A549 (cell line): ENCODE data around the gene PFN3. TPM values are rescaled to one million over a fixed set of nuclear protein-coding genes. Genes with fewer than 3 reads are reported as not detected.

Experiments used
- ATAC-seq, 2 experiments: fragments of 200-7000 bp in 1 of 2; fragments of >200 bp in 1 of 2; cut with Nextera tagmentation in 1 of 2; cut with Tn5 transposase in 1 of 2; 3 replicates each; pipeline versions ENCODE4 v1.8.0 to v1.9.1; 2018 to 2020; ENCODE audit warnings: mild to moderate bottlenecking in 1 of 2, moderate library complexity in 1 of 2
- CTCF ChIA-PET: fragments of 300-600 bp; sonication (Branson Sonifier 250); formaldehyde crosslinking; extraction: SDS; loops from one replicate; lab custom pipeline; 2021; ENCODE audit warnings: antibody characterized with exemption, inconsistent platforms; lab: Yijun Ruan, JAX
- POLR2A ChIA-PET: fragments of 350-600 bp; formaldehyde crosslinking; extraction: SDS; loops from one replicate; lab custom pipeline; 2021; ENCODE audit warnings: antibody characterized with exemption, inconsistent platforms; lab: Yijun Ruan, JAX
- DNase-seq, 2 experiments: peaks; one replicate each; pipeline versions ENCODE4 v3.0.0 to v3.0.0-alpha.2; 2011 to 2016; ENCODE audit warnings: low read depth in 1 of 2, low spot score in 1 of 2
- FAIRE-seq: peaks from 2 replicates; lab custom pipeline; 2011; peaks lifted over from hg19 to GRCh38; lab: Jason Lieb, UNC
- H3K27ac ChIP-seq, 2 experiments: fragments of >200 bp; sonication (Bioruptor Twin); formaldehyde crosslinking; 3 replicates each; pipeline ENCODE4 v1.5.1; 2016 to 2017
- H3K4me1 ChIP-seq: fragments of >200 bp; sonication (Bioruptor Twin); formaldehyde crosslinking; 3 replicates; pipeline ENCODE4 v1.6.1; 2016
- H3K4me2 ChIP-seq: fragments of >200 bp; sonication (Bioruptor Twin); formaldehyde crosslinking; 3 replicates; pipeline ENCODE4 v1.6.1; 2016
- H3K4me3 ChIP-seq: fragments of >200 bp; sonication (Bioruptor Twin); formaldehyde crosslinking; 3 replicates; pipeline ENCODE4 v1.5.1; 2016
- H3K9me3 ChIP-seq: fragments of >200 bp; sonication (Bioruptor Twin); formaldehyde crosslinking; 3 replicates; pipeline ENCODE4 v1.6.1; 2016
- EHF ChIP-seq: fragments of 250-450 bp; sonication (Bioruptor Pico); IDR thresholded peaks from 2 replicates; pipeline ENCODE4 v1.5.0; 2020; ENCODE audit warnings: mild to moderate bottlenecking
- HEYL ChIP-seq: fragments of 250-450 bp; sonication (Bioruptor Pico); IDR thresholded peaks from 2 replicates; pipeline ENCODE4 v1.8.0; 2021; ENCODE audit warnings: mild to moderate bottlenecking, moderate library complexity
- HOXA7 ChIP-seq: fragments of 250-450 bp; sonication (Bioruptor Pico); IDR thresholded peaks from 2 replicates; pipeline ENCODE4 v1.5.0; 2020; ENCODE audit warnings: mild to moderate bottlenecking, moderate library complexity
- MAFK ChIP-seq: fragments of 450-650 bp; IDR thresholded peaks from 2 replicates; pipeline ENCODE4 v1.6.1; 2014; ENCODE audit not compliant: partially characterized antibody
- RCOR1 ChIP-seq: fragments of 150-350 bp; IDR thresholded peaks from 2 replicates; pipeline ENCODE4 v1.6.1; 2014; ENCODE audit warnings: antibody characterized with exemption, low read length, low read depth
- TFCP2L1 ChIP-seq: fragments of 250-450 bp; sonication (Bioruptor Pico); IDR thresholded peaks from 2 replicates; pipeline ENCODE4 v1.5.0; 2021; ENCODE audit warnings: mild to moderate bottlenecking
- WGBS: methylation state at CpG from one replicate; pipeline ENCODE4 v1.1.6; 2017; ENCODE audit errors: missing lambda C conversion rate; 5-methylcytosine and 5-hydroxymethylcytosine counted together
- polyA plus RNA-seq, 4 experiments: library from polyadenylated mRNA; depleted of rRNA in 3 of 4; stranded (reverse); fragments of >200 nt; fragmentation: RNase III in 1 of 4; extraction: RNeasy Plus Mini Kit Qiagen cat#74134 plus additional on column Dnase treatment in 1 of 4; gene quantifications; 2 replicates in 3 of 4; 3 replicates in 1 of 4; pipeline ENCODE4 v1.2.3, GENCODE V29; 2011 to 2017
- TF ChIP-seq, protein P1 (sequence below): fragments of 250-450 bp; sonication (Bioruptor Pico); IDR thresholded peaks from 2 replicates; pipeline ENCODE4 v1.5.0; 2021; ENCODE audit warnings: mild to moderate bottlenecking, moderate library complexity, borderline replicate concordance
- TF ChIP-seq, protein P2 (sequence below): fragments of >200 bp; sonication (Bioruptor Twin); formaldehyde crosslinking; IDR thresholded peaks from 3 replicates; pipeline ENCODE4 v1.5.1; 2016
- TF ChIP-seq, protein P3 (sequence below): fragments of 150-350 bp; IDR thresholded peaks from 2 replicates; pipeline ENCODE4 v1.6.1; 2014; ENCODE audit warnings: low read depth, mild to moderate bottlenecking, low read length

Gene PFN3
- polyA plus RNA-seq, 2 of the 4 experiments (the other 2 are of a cell fraction): not detected

DNA sequence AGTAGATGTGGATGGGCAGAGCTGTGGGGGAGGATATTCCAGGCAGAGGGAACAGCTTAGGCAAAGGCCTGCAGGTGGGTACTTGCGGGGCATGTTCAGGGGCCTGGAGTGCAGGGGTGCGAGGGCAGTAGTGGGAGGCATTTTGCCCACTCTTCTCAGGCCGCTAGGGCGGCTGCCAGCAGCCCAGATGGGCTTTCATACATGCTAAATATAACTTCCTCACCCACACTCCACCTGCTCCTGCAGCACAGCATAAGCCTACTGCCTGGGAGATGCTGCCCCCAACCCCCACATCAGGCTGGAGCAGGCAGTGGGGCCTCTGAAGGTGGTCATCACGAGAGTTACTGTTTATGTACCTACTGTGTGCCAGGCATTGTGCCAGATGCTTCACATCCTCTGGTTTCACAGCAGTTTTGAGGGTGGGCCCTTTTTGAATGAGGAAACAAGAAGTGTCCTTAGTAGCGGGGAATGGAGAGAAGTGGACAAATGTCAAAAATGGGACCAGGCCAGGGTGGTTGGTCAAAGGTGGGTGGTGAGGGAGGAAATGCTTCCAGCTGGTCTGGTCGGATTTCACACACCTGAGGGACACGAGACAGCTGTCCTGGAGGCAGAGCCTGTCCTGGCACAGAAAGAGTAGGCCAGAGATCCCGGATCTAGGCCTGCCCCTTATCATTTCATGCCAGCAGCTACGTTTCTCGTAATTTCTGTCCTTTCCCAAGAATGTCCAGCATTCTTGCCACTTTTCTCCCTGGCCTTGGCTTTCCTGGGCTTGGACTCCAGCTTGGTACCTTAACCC is 30.6 kb downstream of the PFN3 start (continued):
- TF ChIP-seq, protein P1, sequence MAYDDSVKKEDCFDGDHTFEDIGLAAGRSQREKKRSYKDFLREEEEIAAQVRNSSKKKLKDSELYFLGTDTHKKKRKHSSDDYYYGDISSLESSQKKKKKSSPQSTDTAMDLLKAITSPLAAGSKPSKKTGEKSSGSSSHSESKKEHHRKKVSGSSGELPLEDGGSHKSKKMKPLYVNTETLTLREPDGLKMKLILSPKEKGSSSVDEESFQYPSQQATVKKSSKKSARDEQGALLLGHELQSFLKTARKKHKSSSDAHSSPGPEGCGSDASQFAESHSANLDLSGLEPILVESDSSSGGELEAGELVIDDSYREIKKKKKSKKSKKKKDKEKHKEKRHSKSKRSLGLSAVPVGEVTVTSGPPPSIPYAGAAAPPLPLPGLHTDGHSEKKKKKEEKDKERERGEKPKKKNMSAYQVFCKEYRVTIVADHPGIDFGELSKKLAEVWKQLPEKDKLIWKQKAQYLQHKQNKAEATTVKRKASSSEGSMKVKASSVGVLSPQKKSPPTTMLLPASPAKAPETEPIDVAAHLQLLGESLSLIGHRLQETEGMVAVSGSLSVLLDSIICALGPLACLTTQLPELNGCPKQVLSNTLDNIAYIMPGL: no peak

DNA sequence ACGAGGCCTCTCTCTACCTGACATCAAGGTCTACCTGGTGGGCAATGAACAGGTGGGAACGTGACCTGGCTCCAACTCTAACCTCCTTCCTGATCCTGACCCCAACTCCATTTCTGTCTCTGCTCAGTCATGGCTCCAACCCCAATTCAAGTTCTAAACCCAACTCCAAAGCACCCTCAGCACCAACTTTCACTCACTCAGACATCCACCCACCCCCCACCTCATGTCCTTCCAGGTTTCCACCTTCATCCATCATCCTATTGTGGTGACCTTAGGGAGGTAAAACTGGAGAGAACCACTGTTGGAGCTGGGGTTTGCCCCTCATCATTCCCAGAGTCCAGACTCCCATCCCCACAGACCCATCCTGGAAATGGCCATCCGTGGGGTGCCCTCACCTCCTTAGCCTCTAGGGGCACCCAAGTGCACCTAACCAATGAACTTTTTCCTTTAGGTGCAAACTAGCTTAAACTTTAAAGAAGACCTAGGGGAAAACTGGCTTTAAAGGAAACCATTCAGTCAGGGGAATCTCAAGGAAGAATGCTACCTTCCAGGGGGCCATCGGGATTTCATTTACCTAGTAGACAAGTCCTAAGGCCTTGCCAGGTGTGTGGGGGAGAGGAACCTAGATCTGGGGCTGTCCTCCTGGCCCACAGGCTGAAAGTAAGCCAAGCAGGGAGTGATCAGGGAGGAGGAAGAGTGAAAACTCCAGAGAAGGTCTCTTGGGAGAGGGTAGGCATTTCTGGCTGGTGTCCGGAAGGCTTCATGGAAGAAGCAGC is 31.4 kb downstream of the PFN3 start:
- Histone ChIP-seq H3K27ac (no peak overlapping the region), H3K4me2 (no peak overlapping the region), H3K4me3 (no peak overlapping the region), H3K9me3 (no peaks in the 10 kb centered on the region), H3K4me1 (peaks cover 17% of the 10 kb centered on the region; the same call in 2 of the 3 replicates)
- ChIA-PET POLR2A (no interaction called here), CTCF (interaction anchor here (0.6 to 33.9 kb wide), 12 partner anchors 9 to 254 kb away, joined by 3 to 1107 read pairs (median 14); partner anchors contain the start of genes F12, LMAN2, PFN3 and SLC34A1)
- peak; percentile 53 to 67; a peak in 4 of 6 replicates for ATAC-seq
- peak; percentile 49 to 86 for DNase-seq
- FAIRE-seq: peak; percentile 13
- WGBS: 44% methylated on average over 5 of the region's 5 CpGs
- TF ChIP-seq HEYL: no peak
- TF ChIP-seq, protein P2, sequence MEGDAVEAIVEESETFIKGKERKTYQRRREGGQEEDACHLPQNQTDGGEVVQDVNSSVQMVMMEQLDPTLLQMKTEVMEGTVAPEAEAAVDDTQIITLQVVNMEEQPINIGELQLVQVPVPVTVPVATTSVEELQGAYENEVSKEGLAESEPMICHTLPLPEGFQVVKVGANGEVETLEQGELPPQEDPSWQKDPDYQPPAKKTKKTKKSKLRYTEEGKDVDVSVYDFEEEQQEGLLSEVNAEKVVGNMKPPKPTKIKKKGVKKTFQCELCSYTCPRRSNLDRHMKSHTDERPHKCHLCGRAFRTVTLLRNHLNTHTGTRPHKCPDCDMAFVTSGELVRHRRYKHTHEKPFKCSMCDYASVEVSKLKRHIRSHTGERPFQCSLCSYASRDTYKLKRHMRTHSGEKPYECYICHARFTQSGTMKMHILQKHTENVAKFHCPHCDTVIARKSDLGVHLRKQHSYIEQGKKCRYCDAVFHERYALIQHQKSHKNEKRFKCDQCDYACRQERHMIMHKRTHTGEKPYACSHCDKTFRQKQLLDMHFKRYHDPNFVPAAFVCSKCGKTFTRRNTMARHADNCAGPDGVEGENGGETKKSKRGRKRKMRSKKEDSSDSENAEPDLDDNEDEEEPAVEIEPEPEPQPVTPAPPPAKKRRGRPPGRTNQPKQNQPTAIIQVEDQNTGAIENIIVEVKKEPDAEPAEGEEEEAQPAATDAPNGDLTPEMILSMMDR: peak; percentile 46
- TF ChIP-seq, protein P3, sequence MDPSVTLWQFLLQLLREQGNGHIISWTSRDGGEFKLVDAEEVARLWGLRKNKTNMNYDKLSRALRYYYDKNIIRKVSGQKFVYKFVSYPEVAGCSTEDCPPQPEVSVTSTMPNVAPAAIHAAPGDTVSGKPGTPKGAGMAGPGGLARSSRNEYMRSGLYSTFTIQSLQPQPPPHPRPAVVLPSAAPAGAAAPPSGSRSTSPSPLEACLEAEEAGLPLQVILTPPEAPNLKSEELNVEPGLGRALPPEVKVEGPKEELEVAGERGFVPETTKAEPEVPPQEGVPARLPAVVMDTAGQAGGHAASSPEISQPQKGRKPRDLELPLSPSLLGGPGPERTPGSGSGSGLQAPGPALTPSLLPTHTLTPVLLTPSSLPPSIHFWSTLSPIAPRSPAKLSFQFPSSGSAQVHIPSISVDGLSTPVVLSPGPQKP: no peak

DNA sequence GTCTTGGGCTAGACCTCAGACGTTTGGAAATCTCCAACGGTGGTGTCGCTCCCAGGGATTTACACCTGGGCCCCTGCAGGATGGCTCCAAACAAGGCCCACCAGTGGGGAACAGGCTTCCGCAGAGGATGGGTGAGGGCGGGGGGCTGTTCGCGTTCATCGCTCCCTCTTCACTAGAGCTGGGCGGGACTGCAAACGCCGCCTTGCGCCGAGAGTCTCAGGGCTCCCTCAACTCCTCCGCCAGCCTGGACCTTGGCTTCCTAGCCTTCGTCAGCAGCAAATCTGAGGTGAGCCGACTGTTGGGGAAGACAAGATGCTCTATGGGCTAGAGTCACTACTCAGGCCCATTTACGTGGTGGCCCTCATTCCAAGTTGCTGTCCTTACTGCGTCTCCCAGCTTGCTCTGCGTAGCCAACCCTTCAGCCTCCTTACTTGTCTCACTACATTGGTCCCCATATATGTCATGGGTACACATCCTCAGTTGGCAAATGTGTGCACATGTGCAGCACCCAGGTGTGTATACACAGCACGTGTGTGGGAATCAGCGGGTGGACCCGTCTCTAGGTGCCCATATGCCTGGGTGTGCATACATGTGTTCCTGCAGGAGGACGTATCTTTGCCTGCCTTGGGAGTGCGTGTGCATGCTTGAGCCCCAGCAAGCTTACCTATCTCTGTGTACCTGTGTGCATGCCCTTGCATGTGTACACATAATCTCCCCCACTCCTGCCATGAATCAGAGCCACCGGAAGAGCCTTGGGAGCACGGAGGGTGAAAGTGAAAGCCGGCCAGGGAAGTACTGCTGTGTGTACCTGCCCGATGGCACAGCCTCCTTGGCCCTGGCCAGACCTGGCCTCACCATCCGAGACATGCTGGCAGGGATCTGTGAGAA is 32.2 kb downstream of the PFN3 start:
- no peak for FAIRE-seq
- POLR2A ChIA-PET: no interaction called here

More for the DNA sequence above, 32.2 kb downstream of the PFN3 start:
- DNase-seq (no peak), ATAC-seq (no peak)
- 91% methylated on average over 29 of the region's 29 CpGs for WGBS
- Histone ChIP-seq H3K4me3 (no peak overlapping the region), H3K4me1 (peaks cover 17% of the 10 kb centered on the region; the same call in 2 of the 3 replicates), H3K9me3 (no peaks in the 10 kb centered on the region), H3K27ac (no peak overlapping the region), H3K4me2 (no peak overlapping the region)
- TF ChIP-seq EHF (CRISPR knock-in tag) (no peak), RCOR1 (no peak), MAFK (no peak), HOXA7 (CRISPR knock-in tag) (no peak), TFCP2L1 (CRISPR knock-in tag) (no peak)
- TF ChIP-seq, protein P2: no peak
- CTCF ChIA-PET: interaction anchor here (1.3 to 33.9 kb wide), 10 partner anchors 8 to 89 kb away, joined by 3 to 1107 read pairs (median 21); partner anchors contain the start of genes F12, LMAN2, PFN3 and SLC34A1
